Activated naive CD8-positive, alpha-beta T cell treated with anti-CD3 and anti-CD28 coated beads for 36 hours (primary cell): ENCODE results near the gene SEL1L. TPM values are rescaled to one million over a fixed set of nuclear protein-coding genes. Genes with fewer than 3 reads are reported as not detected.
"Not testable (repeated sequence)": the region's sequence is repeated elsewhere in the genome, so short reads cannot be mapped to it uniquely, and the experiment has no call there.

Experiments used
- DNase-seq: peaks from one replicate; pipeline ENCODE4 v3.0.0; 2021
- H3K27ac Mint-ChIP-seq: one replicate; pipeline ENCODE4 v1.8.0; 2022; ENCODE audit warnings: mild to moderate bottlenecking, moderate library complexity, mixed read lengths
- H3K27me3 Mint-ChIP-seq: one replicate; pipeline ENCODE4 v1.8.0; 2022; ENCODE audit warnings: mild to moderate bottlenecking, mixed read lengths
- H3K36me3 Mint-ChIP-seq: one replicate; pipeline ENCODE4 v1.8.0; 2021; ENCODE audit warnings: mild to moderate bottlenecking, mixed read lengths
- H3K4me1 Mint-ChIP-seq: one replicate; pipeline ENCODE4 v1.8.0; 2021; ENCODE audit warnings: mixed read lengths
- H3K4me3 Mint-ChIP-seq: one replicate; pipeline ENCODE4 v1.8.0; 2022; ENCODE audit warnings: mild to moderate bottlenecking, moderate library complexity, mixed read lengths
- H3K9me3 Mint-ChIP-seq: one replicate; pipeline ENCODE4 v1.8.0; 2022; ENCODE audit warnings: mixed read lengths
- total RNA-seq, 2 experiments: library from RNA; stranded (reverse); gene quantifications; one replicate each; pipeline ENCODE4 v1.2.3, GENCODE V29; 2021

The SEL1L gene
- total RNA-seq, 2 experiments from 2014 or later, result 56.0 to 58.7 TPM

DNA sequence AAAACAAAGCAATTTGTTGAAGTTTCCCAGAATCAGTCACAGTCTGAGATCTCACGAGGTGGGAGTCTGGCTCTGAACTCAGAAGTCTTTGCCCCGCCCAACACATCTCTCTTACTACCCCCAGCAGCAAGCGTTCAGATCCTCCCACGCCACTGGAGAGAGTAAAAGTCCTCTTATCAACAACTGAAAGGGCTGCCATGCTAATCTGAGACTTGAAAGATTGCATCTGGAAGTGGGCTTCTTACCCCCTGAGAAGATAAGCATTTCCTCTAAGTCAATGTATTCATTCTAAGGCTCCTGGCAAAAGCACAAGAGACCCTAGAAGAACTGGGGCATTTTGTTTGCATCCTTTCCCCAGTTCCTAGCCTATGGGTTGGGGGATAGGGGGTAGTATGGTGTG, 99.4 kb downstream of the SEL1L start:
- no peaks in the 10 kb centered on the region for H3K9me3 Mint-ChIP-seq
- peaks cover 77% of the 10 kb centered on the region for H3K27me3 Mint-ChIP-seq
- peaks cover 14% of the 10 kb centered on the region for H3K4me1 Mint-ChIP-seq
- no peak for DNase-seq
- H3K27ac Mint-ChIP-seq, result no peak overlapping the region
- no peaks in the 10 kb centered on the region for H3K36me3 Mint-ChIP-seq
- H3K4me3 Mint-ChIP-seq, result no peak overlapping the region

DNA sequence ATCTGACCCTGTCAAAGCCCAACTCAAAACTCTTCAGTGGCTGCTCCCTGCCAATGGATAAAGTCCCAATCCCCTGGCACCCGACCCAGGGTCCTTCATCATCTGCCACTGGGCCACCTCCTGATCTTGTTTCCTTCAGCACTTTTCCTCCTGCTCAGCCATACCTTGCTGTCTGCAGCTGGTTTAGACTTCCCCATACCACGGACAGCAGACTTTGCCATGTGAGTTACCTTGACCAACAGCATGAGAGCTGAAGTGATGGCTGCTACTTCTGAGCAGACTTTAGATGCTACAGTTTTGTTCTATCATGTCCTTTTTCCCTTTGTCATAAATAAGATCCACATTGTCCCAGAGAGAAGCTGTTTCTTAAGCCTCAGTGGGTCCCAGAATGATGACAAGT, 100.3 kb downstream of the SEL1L start:
- peaks cover 14% of the 10 kb centered on the region for H3K4me1 Mint-ChIP-seq
- H3K27me3 Mint-ChIP-seq, result peaks cover 73% of the 10 kb centered on the region
- H3K4me3 Mint-ChIP-seq, result no peak overlapping the region
- H3K27ac Mint-ChIP-seq, result no peak overlapping the region
- H3K9me3 Mint-ChIP-seq, result no peaks in the 10 kb centered on the region
- H3K36me3 Mint-ChIP-seq, result no peaks in the 10 kb centered on the region
- no peak for DNase-seq

DNA sequence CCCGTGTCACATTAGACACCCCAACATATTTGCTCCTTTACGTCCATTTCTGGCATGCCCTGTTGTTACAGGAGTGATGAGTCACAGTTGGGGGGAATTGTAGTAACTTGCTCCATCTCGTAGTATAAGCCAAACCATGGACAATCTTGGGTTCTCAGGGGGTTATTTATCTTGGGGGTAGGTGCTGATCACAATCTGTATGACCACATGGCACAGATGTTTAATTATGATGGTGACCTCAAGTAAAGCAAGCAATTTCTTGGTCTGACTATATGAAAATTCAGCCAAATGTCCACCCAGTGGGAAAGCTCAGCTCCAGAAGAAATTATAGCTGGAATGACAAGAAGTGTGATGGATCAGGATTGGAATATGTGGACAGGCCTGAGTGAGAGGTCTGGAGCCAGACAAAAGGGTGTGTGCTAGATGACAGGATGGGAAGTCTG, 101.4 kb downstream of the SEL1L start:
- no peaks in the 10 kb centered on the region for H3K9me3 Mint-ChIP-seq
- no peak overlapping the region for H3K27ac Mint-ChIP-seq
- no peaks in the 10 kb centered on the region for H3K36me3 Mint-ChIP-seq
- H3K4me3 Mint-ChIP-seq, result no peak overlapping the region
- peaks cover 14% of the 10 kb centered on the region for H3K4me1 Mint-ChIP-seq
- no peak for DNase-seq
- H3K27me3 Mint-ChIP-seq, result peaks cover 73% of the 10 kb centered on the region

DNA sequence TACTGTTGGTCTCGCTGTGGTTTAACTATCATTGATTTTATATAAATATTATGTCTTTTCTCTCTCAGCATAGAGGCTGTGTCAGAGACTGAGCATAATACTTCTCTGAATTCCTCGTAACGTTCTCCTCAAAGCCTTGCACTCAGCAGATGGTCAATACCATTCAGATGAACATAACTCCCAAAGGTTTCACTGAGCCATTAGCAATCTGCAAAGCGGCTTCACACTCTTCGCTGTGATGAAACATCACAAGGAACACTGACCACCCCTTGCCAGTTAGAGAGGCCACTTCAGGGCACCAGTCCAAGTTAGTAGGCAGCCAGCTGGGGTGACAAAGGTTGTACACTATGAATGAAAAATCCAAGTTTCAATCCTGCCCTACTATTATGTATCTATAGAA, 103.4 kb downstream of the SEL1L start:
- no peak for DNase-seq
- peaks cover 67% of the 10 kb centered on the region for H3K27me3 Mint-ChIP-seq
- no peaks in the 10 kb centered on the region for H3K36me3 Mint-ChIP-seq
- no peak overlapping the region for H3K4me3 Mint-ChIP-seq
- no peak overlapping the region for H3K27ac Mint-ChIP-seq
- H3K9me3 Mint-ChIP-seq, result no peaks in the 10 kb centered on the region
- peaks cover 6% of the 10 kb centered on the region for H3K4me1 Mint-ChIP-seq

DNA sequence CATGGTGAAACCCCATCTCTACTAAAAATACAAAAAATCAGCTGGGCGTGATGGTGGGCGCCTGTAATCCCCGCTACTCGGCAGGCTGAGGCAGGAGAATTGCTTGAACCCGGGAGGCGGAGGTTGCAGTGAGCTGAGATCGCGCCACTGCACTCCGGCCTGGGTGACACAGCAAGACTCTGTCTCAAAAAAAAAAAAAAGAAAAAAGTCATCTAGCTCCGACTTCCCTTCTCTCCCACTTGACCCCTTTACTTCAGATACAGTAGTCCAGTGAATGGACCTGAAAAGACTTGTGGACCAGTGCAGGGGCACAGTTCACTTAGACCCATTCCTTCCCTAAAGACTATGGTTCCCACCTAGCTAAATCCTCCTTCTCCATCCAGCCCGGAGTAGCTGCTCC, 103.9 kb downstream of the SEL1L start:
- not testable (repeated sequence) for H3K9me3 Mint-ChIP-seq, H3K36me3 Mint-ChIP-seq, H3K4me3 Mint-ChIP-seq, DNase-seq, H3K27ac Mint-ChIP-seq, H3K4me1 Mint-ChIP-seq
- peaks cover 62% of the 10 kb centered on the region for H3K27me3 Mint-ChIP-seq

DNA sequence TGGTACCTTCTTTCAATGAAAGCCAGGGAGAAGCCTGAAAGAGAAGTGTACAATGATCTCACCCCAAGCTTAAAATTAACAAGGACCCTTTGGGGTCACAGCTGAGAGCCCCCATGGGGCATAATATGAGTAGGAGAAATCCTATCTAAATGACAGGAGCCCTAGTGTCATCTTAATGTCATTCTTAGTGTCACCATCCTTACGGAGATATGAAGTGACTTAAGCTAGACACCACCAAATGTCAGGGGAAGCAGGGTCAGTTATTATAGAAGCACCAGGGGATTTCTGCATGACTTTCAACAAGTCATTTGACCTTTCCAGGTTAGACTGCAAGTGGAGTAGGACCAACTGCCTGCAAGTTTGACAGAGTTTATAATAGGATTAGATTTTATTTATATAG, 104.6 kb downstream of the SEL1L start:
- DNase-seq, result no peak
- no peak overlapping the region for H3K4me3 Mint-ChIP-seq
- no peak overlapping the region for H3K27ac Mint-ChIP-seq
- H3K27me3 Mint-ChIP-seq, result peaks cover 55% of the 10 kb centered on the region
- no peaks in the 10 kb centered on the region for H3K9me3 Mint-ChIP-seq
- no peaks in the 10 kb centered on the region for H3K36me3 Mint-ChIP-seq
- H3K4me1 Mint-ChIP-seq, result no peaks in the 10 kb centered on the region

DNA sequence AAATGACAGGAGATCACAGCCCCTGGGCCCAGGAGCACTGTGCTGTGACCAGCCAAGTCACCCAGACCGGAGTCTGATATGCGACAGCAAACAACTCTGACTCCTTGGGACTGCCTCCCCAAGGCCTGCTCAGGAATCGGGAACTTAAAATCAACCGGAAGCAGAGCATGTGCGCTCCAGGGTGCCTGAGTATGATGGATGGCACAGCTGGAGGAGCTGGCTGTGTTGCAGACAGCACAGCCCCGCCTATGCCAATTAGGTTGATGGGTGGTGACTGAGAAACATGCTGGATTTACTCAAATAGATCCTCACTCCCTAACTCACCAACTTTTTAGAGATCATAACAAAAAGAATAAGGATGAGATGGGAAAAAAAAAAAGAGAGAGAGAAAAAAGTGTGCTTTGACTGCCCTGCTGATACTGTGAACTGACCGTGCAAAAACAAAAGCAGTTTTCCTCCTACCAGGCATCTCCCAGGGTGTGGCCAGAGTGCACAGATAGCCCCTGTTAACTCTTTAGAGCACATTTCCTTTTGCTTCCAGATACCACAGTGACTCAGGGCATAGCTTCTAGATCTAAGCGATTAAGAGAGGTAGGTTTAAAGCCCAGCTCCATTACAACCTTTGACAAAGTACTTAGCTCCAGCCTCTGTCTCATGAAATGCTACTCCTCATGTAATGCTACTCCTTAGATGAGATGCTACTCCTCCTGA, 106.2 kb downstream of the SEL1L start:
- Mint-ChIP-seq H3K4me3 (no peak overlapping the region), H3K27ac (no peak overlapping the region), H3K9me3 (no peaks in the 10 kb centered on the region), H3K36me3 (no peaks in the 10 kb centered on the region), H3K27me3 (peaks cover 39% of the 10 kb centered on the region), H3K4me1 (no peaks in the 10 kb centered on the region)
- DNase-seq, result no peak

DNA sequence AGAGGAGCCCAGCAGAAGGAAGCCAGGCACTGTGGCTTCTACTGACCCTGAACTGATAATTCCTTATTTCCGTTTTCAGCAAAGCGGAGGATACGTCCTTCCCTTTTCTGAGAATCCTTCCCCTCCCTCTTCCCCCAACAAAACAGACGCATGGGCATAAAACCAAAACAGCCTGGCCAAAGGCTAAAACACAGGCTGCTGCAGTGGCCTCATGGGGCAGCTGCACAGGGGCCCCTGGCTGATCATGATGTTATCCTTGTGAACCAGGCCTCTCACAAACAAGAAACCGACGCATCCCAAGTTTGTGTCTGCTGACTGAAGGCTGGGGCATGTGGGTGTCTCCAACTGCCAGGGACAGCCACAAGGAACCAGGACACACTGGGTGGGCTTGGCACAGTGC, 110.1 kb downstream of the SEL1L start:
- Mint-ChIP-seq H3K27ac (no peak overlapping the region), H3K4me3 (no peak overlapping the region), H3K4me1 (no peaks in the 10 kb centered on the region), H3K36me3 (no peaks in the 10 kb centered on the region), H3K9me3 (no peaks in the 10 kb centered on the region), H3K27me3 (peaks cover 19% of the 10 kb centered on the region)
- no peak for DNase-seq

Other genes with a start within 250 kb of the SEL1L start
- gene STON2, start 133.5 kb downstream of the SEL1L start, total RNA-seq, result under 1 TPM; 0.30 to 0.37 TPM